RWPE2 (cell line): Measurements from ENCODE around the gene SNX20.

Experiments
- ATAC-seq: fragments of 200-7000 bp; cut with Tn5 transposase; 3 replicates; pipeline ENCODE4 v1.9.1; 2021; ENCODE audit warnings: low read depth
- DNase-seq: peaks from one replicate; pipeline ENCODE4 v3.0.0-alpha.2; 2020; ENCODE audit warnings: low spot score
- H3K27ac ChIP-seq: fragments of 450-650 bp; 2 replicates; pipeline ENCODE4 v1.5.1; 2017; ENCODE audit warnings: mild to moderate bottlenecking; ENCODE audit not compliant: poor library complexity, severe bottlenecking
- H3K27me3 ChIP-seq: fragments of 250-450 bp; sonication (Bioruptor Pico); 2 replicates; pipeline ENCODE4 v1.5.1; 2021; ENCODE audit warnings: mild to moderate bottlenecking, moderate library complexity; ENCODE audit not compliant: insufficient read depth, poor library complexity, severe bottlenecking
- H3K36me3 ChIP-seq: fragments of 250-450 bp; sonication (Bioruptor Pico); 2 replicates; pipeline ENCODE4 v1.5.1; 2020; ENCODE audit warnings: low read depth, mild to moderate bottlenecking, moderate library complexity
- H3K4me1 ChIP-seq: fragments of 250-450 bp; sonication (Bioruptor Pico); 2 replicates; pipeline ENCODE4 v1.5.1; 2021; ENCODE audit warnings: mild to moderate bottlenecking, moderate library complexity; ENCODE audit not compliant: insufficient read depth, poor library complexity, severe bottlenecking
- H3K4me3 ChIP-seq: fragments of 250-450 bp; sonication (Bioruptor Pico); 2 replicates; pipeline ENCODE4 v1.5.1; 2021; ENCODE audit warnings: mild to moderate bottlenecking, moderate library complexity; ENCODE audit not compliant: severe bottlenecking
- H3K9me3 ChIP-seq: fragments of 250-450 bp; sonication (Bioruptor Pico); 2 replicates; pipeline ENCODE4 v1.5.1; 2021; ENCODE audit warnings: mild to moderate bottlenecking, moderate library complexity; ENCODE audit not compliant: severe bottlenecking
- TF ChIP-seq, protein P1 (sequence below): fragments of 450-650 bp; IDR thresholded peaks from one replicate; pipeline ENCODE4 v1.5.1; 2017; ENCODE audit warnings: mild to moderate bottlenecking, moderate library complexity; ENCODE audit not compliant: poor library complexity, severe bottlenecking

The SNX20 gene

DNA sequence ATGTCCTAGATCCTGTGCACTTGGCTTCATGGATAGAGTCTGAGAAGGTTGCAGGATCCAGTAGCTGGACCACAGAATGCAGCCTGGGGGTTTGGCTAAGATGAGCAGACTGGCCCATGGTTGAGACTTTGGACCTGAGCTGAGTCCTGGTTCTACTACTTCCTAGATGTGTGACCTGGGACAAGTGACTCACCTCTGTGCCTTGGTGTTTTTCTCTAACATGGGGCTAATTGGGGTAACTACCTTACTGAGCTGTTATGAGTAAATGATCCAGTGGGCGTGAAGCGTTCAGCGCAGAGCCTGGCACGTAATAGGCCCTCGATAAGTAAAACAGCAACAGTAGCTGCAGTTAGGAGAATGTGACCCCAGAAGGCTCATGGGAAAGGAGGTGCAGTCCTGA lies 38.8 kb downstream of the SNX20 start:
- Histone ChIP-seq H3K36me3 (no peaks in the 10 kb centered on the region), H3K27ac (no peak overlapping the region), H3K27me3 (no peaks in the 10 kb centered on the region), H3K4me3 (no peak overlapping the region), H3K4me1 (no peaks in the 10 kb centered on the region), H3K9me3 (no peaks in the 10 kb centered on the region)
- no peak for DNase-seq
- TF ChIP-seq, protein P1, sequence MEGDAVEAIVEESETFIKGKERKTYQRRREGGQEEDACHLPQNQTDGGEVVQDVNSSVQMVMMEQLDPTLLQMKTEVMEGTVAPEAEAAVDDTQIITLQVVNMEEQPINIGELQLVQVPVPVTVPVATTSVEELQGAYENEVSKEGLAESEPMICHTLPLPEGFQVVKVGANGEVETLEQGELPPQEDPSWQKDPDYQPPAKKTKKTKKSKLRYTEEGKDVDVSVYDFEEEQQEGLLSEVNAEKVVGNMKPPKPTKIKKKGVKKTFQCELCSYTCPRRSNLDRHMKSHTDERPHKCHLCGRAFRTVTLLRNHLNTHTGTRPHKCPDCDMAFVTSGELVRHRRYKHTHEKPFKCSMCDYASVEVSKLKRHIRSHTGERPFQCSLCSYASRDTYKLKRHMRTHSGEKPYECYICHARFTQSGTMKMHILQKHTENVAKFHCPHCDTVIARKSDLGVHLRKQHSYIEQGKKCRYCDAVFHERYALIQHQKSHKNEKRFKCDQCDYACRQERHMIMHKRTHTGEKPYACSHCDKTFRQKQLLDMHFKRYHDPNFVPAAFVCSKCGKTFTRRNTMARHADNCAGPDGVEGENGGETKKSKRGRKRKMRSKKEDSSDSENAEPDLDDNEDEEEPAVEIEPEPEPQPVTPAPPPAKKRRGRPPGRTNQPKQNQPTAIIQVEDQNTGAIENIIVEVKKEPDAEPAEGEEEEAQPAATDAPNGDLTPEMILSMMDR, result no peak
- ATAC-seq, result no peak

DNA sequence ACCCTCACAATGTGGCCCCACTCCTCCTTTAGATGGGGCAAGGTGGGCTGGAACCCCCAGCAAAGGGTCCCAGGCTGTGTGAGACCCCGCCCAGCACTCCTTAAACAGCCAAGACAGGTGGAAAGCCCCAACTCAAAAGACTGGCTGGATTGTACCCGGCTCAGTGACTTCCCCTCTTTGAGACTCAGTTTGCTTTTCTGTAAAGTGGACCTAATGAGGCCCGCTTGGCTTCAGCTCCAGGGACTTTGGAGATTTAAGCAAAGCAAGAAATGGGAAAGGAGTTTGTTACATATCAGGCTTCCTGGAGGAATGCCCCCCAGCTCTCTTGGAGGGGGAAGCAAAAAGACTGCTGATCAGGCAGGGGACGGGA lies 39.3 kb downstream of the SNX20 start:
- Histone ChIP-seq H3K4me1 (no peaks in the 10 kb centered on the region), H3K4me3 (no peak overlapping the region), H3K36me3 (no peaks in the 10 kb centered on the region), H3K9me3 (no peaks in the 10 kb centered on the region), H3K27ac (no peak overlapping the region), H3K27me3 (no peaks in the 10 kb centered on the region)
- TF ChIP-seq, protein P1, result no peak
- no peak for ATAC-seq
- no peak for DNase-seq

DNA sequence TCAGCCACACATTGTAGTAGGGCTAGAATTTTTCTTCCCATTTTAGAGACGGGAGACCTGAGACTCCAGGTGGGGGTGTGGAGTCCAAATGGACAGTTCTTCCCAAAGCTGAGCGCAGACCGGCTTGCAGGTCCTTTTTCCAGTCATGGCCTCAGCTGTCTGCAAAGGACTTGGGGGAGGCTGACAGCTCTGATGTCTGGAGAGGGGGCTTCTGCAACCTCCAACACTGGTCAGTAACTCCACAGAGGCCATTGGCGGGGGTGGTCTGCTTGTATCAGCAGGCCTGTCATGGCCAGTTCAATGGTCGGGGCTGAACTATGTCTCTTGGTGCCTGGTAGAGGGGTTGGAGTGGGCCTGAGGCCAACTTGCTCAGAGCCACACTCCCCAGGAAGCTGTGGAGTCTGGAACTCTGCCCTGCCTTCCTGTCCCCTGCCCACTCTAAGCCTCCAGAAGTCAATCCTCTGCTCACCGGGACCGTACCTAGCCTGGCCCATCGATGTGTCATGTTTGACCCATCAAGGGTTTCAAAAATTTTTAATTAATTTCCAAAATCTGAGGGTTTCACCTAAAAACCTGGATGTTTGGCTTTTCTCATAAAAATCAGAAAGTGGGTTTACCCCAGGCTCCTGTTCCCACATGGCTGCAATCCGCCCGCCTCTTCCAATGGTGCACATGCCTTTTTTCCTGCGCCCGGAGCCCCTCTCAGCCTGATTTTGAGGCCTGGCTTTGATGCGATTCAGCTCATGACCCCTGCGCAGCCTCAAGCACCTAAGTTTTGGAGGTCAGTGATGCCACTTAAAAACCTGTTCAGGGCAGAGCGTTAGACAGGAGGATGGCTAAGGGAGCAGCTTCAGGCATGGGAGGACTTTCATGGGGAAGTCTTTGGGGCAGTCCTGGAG lies 39.9 kb downstream of the SNX20 start:
- ATAC-seq (no peak), DNase-seq (no peak)
- Histone ChIP-seq H3K27ac (no peak overlapping the region), H3K36me3 (no peaks in the 10 kb centered on the region), H3K4me3 (no peak overlapping the region), H3K27me3 (no peaks in the 10 kb centered on the region), H3K9me3 (no peaks in the 10 kb centered on the region), H3K4me1 (no peaks in the 10 kb centered on the region)
- TF ChIP-seq, protein P1, result no peak

DNA sequence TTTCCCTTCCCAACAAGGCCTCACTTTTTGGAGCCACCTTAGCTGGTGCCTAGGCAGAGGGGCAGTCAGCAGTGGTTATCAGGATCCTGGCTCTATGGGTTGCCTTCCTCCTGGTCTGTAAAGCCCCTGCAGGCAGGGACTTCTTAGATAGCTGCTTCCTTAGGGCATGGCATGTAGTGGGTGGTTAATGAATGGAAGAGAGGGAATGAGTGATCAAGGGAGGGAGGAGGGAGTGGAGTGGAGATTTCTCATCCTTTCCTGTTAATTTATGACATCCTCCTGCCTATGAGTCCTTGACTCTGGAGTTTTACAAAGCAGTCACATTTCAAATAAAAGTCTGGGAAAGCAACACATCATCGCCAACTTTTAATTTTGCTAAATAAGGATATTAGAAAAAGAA lies 40.7 kb downstream of the SNX20 start:
- DNase-seq, result no peak
- TF ChIP-seq, protein P1, result no peak
- Histone ChIP-seq H3K36me3 (no peaks in the 10 kb centered on the region), H3K4me3 (no peak overlapping the region), H3K9me3 (no peaks in the 10 kb centered on the region), H3K4me1 (no peaks in the 10 kb centered on the region), H3K27ac (no peak overlapping the region), H3K27me3 (no peaks in the 10 kb centered on the region)
- ATAC-seq, result no peak
